HepG2 (cell line): Measurements from ENCODE around the gene CAMTA1. TPM values are rescaled to one million over a fixed set of nuclear protein-coding genes. Genes with fewer than 3 reads are reported as not detected.
A peak's percentile ranks its signal among the peaks of the same experiment; 100 is the strongest.

Source experiments
- ATAC-seq: fragments of 200-7000 bp; cut with Tn5 transposase; 3 replicates; pipeline ENCODE4 v1.9.1; 2020; ENCODE audit warnings: mild to moderate bottlenecking, moderate library complexity
- BruUV-seq: library from RNA; stranded (reverse); fragments of 400-500 nt; replicated peaks from 2 replicates; lab custom pipeline; 2021; lab: Mats Ljungman, UMichigan
- CTCF ChIA-PET: fragments of 300-600 bp; formaldehyde crosslinking; extraction: SDS; loops from one replicate; lab custom pipeline; 2021; ENCODE audit warnings: low total read pairs, inconsistent platforms, low intra/inter-chr PET ratio; lab: Yijun Ruan, JAX
- POLR2A ChIA-PET: fragments of 350-600 bp; sonication (Branson Sonifier 250); formaldehyde crosslinking; loops from one replicate; lab custom pipeline; 2020; ENCODE audit warnings: antibody characterized with exemption, inconsistent platforms; lab: Yijun Ruan, JAX
- DNase-seq: peaks from one replicate; pipeline ENCODE4 v3.0.0-alpha.2; 2015; ENCODE audit warnings: low spot score
- FAIRE-seq: peaks from 3 replicates; lab custom pipeline; 2011; peaks lifted over from hg19 to GRCh38; lab: Jason Lieb, UNC
- H2AFZ ChIP-seq: one replicate; pipeline ENCODE4 v1.6.1; 2011; ENCODE audit warnings: low read length, inconsistent platforms
- H3K27ac ChIP-seq: fragments of 300-600 bp; 3 replicates; pipeline ENCODE4 v1.8.0; 2011; ENCODE audit warnings: mixed run types, mild to moderate bottlenecking, mixed read lengths, low read length, inconsistent platforms; ENCODE audit not compliant: insufficient read depth; ENCODE audit errors: extremely low read length
- H3K27me3 ChIP-seq, 2 experiments: fragments of 200-600 bp in 1 of 2; 2 replicates in 1 of 2; 3 replicates in 1 of 2; pipeline versions ENCODE4 v1.6.0 to v1.8.0; 2011; ENCODE audit warnings: low read length in 2 of 2, mild to moderate bottlenecking in 2 of 2, moderate library complexity in 2 of 2, inconsistent platforms in 1 of 2; ENCODE audit not compliant: insufficient read depth in 2 of 2, control insufficient read depth in 1 of 2
- H3K36me3 ChIP-seq, 2 experiments: fragments of 200-600 bp in 1 of 2; replicated peaks in 1 of 2; 2 replicates in 1 of 2; 3 replicates in 1 of 2; pipeline versions ENCODE4 v1.5.1 to v1.8.0; 2011; ENCODE audit warnings: low read length in 2 of 2, inconsistent platforms in 1 of 2; ENCODE audit not compliant: insufficient read depth in 2 of 2, control insufficient read depth in 1 of 2
- H3K4me1 ChIP-seq: 2 replicates; pipeline ENCODE4 v1.5.1; 2012; ENCODE audit warnings: low read length, inconsistent platforms; ENCODE audit not compliant: insufficient read depth
- H3K4me2 ChIP-seq: 2 replicates; pipeline ENCODE4 v1.6.0; 2011; ENCODE audit warnings: low read depth, low read length, inconsistent platforms
- H3K4me3 ChIP-seq, 3 experiments: fragments of 200-600 bp in 1 of 3; sonication (generic), shearing (Covaris generic) in 1 of 3; replicated peaks in 1 of 3; 2 replicates each; pipeline ENCODE4 v1.5.1; 2011 to 2016; ENCODE audit warnings: low read length in 3 of 3, inconsistent platforms in 2 of 3, low read depth in 2 of 3, mild to moderate bottlenecking in 2 of 3, control low read depth in 1 of 3, mixed read lengths in 1 of 3; ENCODE audit not compliant: insufficient read depth in 1 of 3
- H3K79me2 ChIP-seq: one replicate; pipeline ENCODE4 v1.6.1; 2011; ENCODE audit warnings: low read length, inconsistent platforms; ENCODE audit not compliant: insufficient read depth
- H3K9ac ChIP-seq: 2 replicates; pipeline ENCODE4 v1.6.0; 2011; ENCODE audit warnings: mild to moderate bottlenecking, low read depth, low read length, inconsistent platforms; ENCODE audit not compliant: insufficient read depth
- H3K9me3 ChIP-seq: 2 replicates; pipeline ENCODE4 v1.5.1; 2012; ENCODE audit warnings: mild to moderate bottlenecking, low read length
- H4K20me1 ChIP-seq: 2 replicates; pipeline ENCODE4 v1.6.0; 2011; ENCODE audit warnings: inconsistent platforms, mild to moderate bottlenecking, low read length, moderate library complexity; ENCODE audit not compliant: insufficient read depth
- HNF4A ChIP-seq: sonication (generic); formaldehyde crosslinking; IDR thresholded peaks from 2 replicates; pipeline ENCODE4 v1.4.0; 2020; ENCODE audit warnings: missing genetic modification reagents
- KDM2A ChIP-seq: sonication (generic); formaldehyde crosslinking; IDR thresholded peaks from 2 replicates; pipeline ENCODE4 v1.4.0; 2020; ENCODE audit warnings: low read depth, missing genetic modification reagents, borderline replicate concordance
- WGBS: methylation state at CpG from one replicate; pipeline ENCODE4 v1.1.6; 2017; ENCODE audit warnings: low lambda C conversion rate; 5-methylcytosine and 5-hydroxymethylcytosine counted together
- in situ Hi-C: cut with HindIII; loops from 2 replicates; pipeline ENCODE4 v1.10.0; 2017; ENCODE audit warnings: low pct_unique_long_range_greater_than_20kb; ENCODE audit not compliant: extremely low pct_ligation_motif_present
- intact Hi-C: fragments of 100-400 bp; cut with micrococcal nuclease; formaldehyde crosslinking; loops from one replicate; pipeline ENCODE4 v1.10.0; 2022; ENCODE audit not compliant: unreplicated experiment
- polyA plus RNA-seq, 8 experiments: library from polyadenylated mRNA; depleted of rRNA in 3 of 8; stranded (reverse) in 7 of 8; unstranded in 1 of 8; fragments of >200 nt; fragmentation: Illumina TruSeq in 4 of 8; extraction: Trizol in 4 of 8; gene quantifications; 2 replicates each; pipeline versions ENCODE4 v1.2.1 to v1.2.3, GENCODE V29; 2011 to 2016; ENCODE audit warnings: low read depth in 4 of 8, missing spikeins in 1 of 8, mixed read lengths in 1 of 8; ENCODE audit not compliant: insufficient read depth in 1 of 8
- total RNA-seq, 5 experiments: library from RNA; depleted of rRNA; stranded (reverse); fragments of >200 nt; fragmentation: Illumina TruSeq; extraction: Trizol; gene quantifications; 2 replicates each; pipeline ENCODE4 v1.2.3, GENCODE V29; 2016; ENCODE audit warnings: low read depth in 1 of 5
- TF ChIP-seq, protein P1 (sequence below): sonication (generic); formaldehyde crosslinking; IDR thresholded peaks from 2 replicates; pipeline ENCODE4 v1.5.0; 2020; ENCODE audit warnings: mild to moderate bottlenecking, missing genetic modification reagents
- TF ChIP-seq, protein P2 (sequence below): sonication (generic); formaldehyde crosslinking; conservative IDR thresholded peaks from 2 replicates; pipeline ENCODE4 v1.4.0; 2020; ENCODE audit warnings: mild to moderate bottlenecking, missing genetic modification reagents, moderate library complexity

Gene CAMTA1
- total and polyA plus RNA-seq, 2 of the 13 experiments (the other 11 are each of a cell fraction or from before 2014, with no cell fraction given) = 25.0 to 36.4 TPM

- H3K4me2 ChIP-seq = 0 out of 2 replicates have a peak overlapping the region, but pooled peaks have one; percentile 18
- H3K9me3 ChIP-seq = no peaks in the 10 kb centered on the region
- POLR2A ChIA-PET = no interaction called here
- ATAC-seq = peak; percentile 59
- CTCF ChIA-PET = no interaction called here
- no peak for DNase-seq
- 17% methylated on average over 6 of the region's 7 CpGs for WGBS
- H3K27ac ChIP-seq = no peak overlapping the region
- no peak overlapping the region for H3K4me3 ChIP-seq
- H2AFZ ChIP-seq = no peak overlapping the region
- no peaks in the 10 kb centered on the region for H3K79me2 ChIP-seq
- intact Hi-C loops (no loop called here), in situ Hi-C loops (no loop called here)
- FAIRE-seq = no peak
- TF ChIP-seq KDM2A (CRISPR knock-in tag) = no peak
- TF ChIP-seq, protein P1, sequence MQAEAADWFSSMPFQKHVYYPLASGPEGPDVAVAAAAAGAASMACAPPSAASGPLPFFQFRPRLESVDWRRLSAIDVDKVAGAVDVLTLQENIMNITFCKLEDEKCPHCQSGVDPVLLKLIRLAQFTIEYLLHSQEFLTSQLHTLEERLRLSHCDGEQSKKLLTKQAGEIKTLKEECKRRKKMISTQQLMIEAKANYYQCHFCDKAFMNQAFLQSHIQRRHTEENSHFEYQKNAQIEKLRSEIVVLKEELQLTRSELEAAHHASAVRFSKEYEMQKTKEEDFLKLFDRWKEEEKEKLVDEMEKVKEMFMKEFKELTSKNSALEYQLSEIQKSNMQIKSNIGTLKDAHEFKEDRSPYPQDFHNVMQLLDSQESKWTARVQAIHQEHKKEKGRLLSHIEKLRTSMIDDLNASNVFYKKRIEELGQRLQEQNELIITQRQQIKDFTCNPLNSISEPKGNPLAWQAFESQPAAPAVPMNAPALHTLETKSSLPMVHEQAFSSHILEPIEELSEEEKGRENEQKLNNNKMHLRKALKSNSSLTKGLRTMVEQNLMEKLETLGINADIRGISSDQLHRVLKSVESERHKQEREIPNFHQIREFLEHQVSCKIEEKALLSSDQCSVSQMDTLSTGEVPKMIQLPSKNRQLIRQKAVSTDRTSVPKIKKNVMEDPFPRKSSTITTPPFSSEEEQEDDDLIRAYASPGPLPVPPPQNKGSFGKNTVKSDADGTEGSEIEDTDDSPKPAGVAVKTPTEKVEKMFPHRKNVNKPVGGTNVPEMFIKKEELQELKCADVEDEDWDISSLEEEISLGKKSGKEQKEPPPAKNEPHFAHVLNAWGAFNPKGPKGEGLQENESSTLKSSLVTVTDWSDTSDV (CRISPR knock-in tag) = no peak
- TF ChIP-seq HNF4A (CRISPR knock-in tag) = peak; percentile 23; the same call in 1 of the 2 replicates
- TF ChIP-seq, protein P2, sequence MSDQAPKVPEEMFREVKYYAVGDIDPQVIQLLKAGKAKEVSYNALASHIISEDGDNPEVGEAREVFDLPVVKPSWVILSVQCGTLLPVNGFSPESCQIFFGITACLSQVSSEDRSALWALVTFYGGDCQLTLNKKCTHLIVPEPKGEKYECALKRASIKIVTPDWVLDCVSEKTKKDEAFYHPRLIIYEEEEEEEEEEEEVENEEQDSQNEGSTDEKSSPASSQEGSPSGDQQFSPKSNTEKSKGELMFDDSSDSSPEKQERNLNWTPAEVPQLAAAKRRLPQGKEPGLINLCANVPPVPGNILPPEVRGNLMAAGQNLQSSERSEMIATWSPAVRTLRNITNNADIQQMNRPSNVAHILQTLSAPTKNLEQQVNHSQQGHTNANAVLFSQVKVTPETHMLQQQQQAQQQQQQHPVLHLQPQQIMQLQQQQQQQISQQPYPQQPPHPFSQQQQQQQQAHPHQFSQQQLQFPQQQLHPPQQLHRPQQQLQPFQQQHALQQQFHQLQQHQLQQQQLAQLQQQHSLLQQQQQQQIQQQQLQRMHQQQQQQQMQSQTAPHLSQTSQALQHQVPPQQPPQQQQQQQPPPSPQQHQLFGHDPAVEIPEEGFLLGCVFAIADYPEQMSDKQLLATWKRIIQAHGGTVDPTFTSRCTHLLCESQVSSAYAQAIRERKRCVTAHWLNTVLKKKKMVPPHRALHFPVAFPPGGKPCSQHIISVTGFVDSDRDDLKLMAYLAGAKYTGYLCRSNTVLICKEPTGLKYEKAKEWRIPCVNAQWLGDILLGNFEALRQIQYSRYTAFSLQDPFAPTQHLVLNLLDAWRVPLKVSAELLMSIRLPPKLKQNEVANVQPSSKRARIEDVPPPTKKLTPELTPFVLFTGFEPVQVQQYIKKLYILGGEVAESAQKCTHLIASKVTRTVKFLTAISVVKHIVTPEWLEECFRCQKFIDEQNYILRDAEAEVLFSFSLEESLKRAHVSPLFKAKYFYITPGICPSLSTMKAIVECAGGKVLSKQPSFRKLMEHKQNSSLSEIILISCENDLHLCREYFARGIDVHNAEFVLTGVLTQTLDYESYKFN = 0 out of 2 replicates have a peak, but pooled peaks have one; percentile 27
- no peaks in the 10 kb centered on the region for H3K36me3 ChIP-seq
- peaks cover 19% of the 10 kb centered on the region for H3K4me1 ChIP-seq
- H3K27me3 ChIP-seq = peaks cover 4 to 10% of the 10 kb centered on the region in 2 experiments; a peak in 2 of 5 replicates
- no TSS peak for BruUV-seq
- H3K9ac ChIP-seq = no peak overlapping the region
- H4K20me1 ChIP-seq = no peaks in the 10 kb centered on the region
Measured at GRCh38 chr1:7509598-7509997, 724.3 kb downstream of the CAMTA1 start.
